PFSK-1 (cell line): ENCODE results near the gene ATP7B.

Experiments
- POLR2AphosphoS5 ChIP-seq: IDR thresholded peaks from 2 replicates; pipeline ENCODE4 v1.6.1; 2012; ENCODE audit warnings: low read depth, mild to moderate bottlenecking, control low read depth, low read length, moderate library complexity
- SIN3A ChIP-seq: IDR thresholded peaks from 2 replicates; pipeline ENCODE4 v1.6.1; 2012; ENCODE audit warnings: mild to moderate bottlenecking, low read length, moderate library complexity, borderline replicate concordance; ENCODE audit not compliant: insufficient read depth
- TAF1 ChIP-seq: IDR thresholded peaks from 2 replicates; pipeline ENCODE4 v1.6.1; 2012; ENCODE audit warnings: low read length, control low read depth, borderline replicate concordance; ENCODE audit not compliant: insufficient read depth
- TF ChIP-seq, protein P1 (sequence below), 2 experiments: IDR thresholded peaks; 2 replicates each; pipeline versions ENCODE4 v1.6.1 to v1.8.0; 2011 to 2012; ENCODE audit warnings: low read depth in 2 of 2, low read length in 2 of 2, control low read depth in 1 of 2, inconsistent platforms in 1 of 2, mild to moderate bottlenecking in 1 of 2, moderate library complexity in 1 of 2; ENCODE audit not compliant: insufficient read depth in 1 of 2

DNA sequence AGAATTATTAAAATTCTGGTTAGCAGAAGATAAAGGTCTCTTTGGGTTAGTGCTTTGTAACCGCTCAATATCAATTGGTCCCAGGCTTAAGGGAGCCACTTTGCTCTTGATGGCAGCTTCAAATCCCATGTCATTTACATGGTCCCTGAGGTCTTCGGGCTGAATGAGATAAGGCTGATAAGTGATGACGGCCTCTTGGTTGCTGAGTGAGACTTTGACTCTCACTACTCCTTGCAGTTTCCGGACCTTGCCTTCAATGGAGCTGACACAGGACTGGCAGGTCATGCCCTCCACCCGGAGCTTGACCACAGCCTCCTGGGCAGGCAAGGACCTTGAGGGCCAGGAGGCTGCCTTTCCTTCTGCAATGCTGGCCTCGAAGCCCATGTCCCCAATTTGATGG lies 36.8 kb downstream of the ATP7B start:
- no peak for TF ChIP-seq POLR2AphosphoS5
- TF ChIP-seq, protein P1, sequence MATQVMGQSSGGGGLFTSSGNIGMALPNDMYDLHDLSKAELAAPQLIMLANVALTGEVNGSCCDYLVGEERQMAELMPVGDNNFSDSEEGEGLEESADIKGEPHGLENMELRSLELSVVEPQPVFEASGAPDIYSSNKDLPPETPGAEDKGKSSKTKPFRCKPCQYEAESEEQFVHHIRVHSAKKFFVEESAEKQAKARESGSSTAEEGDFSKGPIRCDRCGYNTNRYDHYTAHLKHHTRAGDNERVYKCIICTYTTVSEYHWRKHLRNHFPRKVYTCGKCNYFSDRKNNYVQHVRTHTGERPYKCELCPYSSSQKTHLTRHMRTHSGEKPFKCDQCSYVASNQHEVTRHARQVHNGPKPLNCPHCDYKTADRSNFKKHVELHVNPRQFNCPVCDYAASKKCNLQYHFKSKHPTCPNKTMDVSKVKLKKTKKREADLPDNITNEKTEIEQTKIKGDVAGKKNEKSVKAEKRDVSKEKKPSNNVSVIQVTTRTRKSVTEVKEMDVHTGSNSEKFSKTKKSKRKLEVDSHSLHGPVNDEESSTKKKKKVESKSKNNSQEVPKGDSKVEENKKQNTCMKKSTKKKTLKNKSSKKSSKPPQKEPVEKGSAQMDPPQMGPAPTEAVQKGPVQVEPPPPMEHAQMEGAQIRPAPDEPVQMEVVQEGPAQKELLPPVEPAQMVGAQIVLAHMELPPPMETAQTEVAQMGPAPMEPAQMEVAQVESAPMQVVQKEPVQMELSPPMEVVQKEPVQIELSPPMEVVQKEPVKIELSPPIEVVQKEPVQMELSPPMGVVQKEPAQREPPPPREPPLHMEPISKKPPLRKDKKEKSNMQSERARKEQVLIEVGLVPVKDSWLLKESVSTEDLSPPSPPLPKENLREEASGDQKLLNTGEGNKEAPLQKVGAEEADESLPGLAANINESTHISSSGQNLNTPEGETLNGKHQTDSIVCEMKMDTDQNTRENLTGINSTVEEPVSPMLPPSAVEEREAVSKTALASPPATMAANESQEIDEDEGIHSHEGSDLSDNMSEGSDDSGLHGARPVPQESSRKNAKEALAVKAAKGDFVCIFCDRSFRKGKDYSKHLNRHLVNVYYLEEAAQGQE (IDR thresholded peaks at IDR 0.05; ENCODE audit: insufficient read depth in 1 of 2, low read depth in 2 of 2, low read length in 2 of 2), result no peak
- TF ChIP-seq SIN3A, result no peak
- TF ChIP-seq TAF1, result no peak
